ENCODE results near the gene ADAMTS9. TPM values are rescaled to one million over a fixed set of nuclear protein-coding genes. Genes with fewer than 3 reads are reported as not detected.

ADAMTS9 gene
- total and polyA plus RNA-seq, 10 of the 15 experiments (the other 5 are each of a cell fraction or from before 2014, with no cell fraction given) = 0.08 TPM; not detected in 9

GRCh38 chr3:64607032-64607551, 80.7 kb downstream of the ADAMTS9 start:
- DNase-seq (ENCODE audit: low read depth, low spot score) (no peak), FAIRE-seq (no peak), ATAC-seq (no peak)
- Histone ChIP-seq H3K36me3 (ENCODE audit: control insufficient read depth in 2 of 2, insufficient read depth in 2 of 2, low read length in 1 of 2) (no peaks in the 10 kb centered on the region), H2AFZ (ENCODE audit: control insufficient read depth, low read depth, low read length) (no peak overlapping the region), H3K79me2 (ENCODE audit: control insufficient read depth, insufficient read depth, low read length) (no peaks in the 10 kb centered on the region), H4K20me1 (ENCODE audit: control insufficient read depth, insufficient read depth) (no peaks in the 10 kb centered on the region), H3K4me2 (ENCODE audit: control insufficient read depth, insufficient read depth) (no peak overlapping the region), H3K27me3 (replicated peaks in 1 of 2; ENCODE audit: control insufficient read depth in 2 of 2, insufficient read depth in 2 of 2, low read length in 1 of 2) (no peaks in the 10 kb centered on the region), H3K4me1 (ENCODE audit: control insufficient read depth, insufficient read depth, low read length) (no peaks in the 10 kb centered on the region), H3K9ac (ENCODE audit: control insufficient read depth, insufficient read depth, low read length) (no peak overlapping the region), H3K9me3 (replicated peaks; ENCODE audit: control insufficient read depth, insufficient read depth, low read length) (no peaks in the 10 kb centered on the region), H3K27ac (ENCODE audit: control insufficient read depth, insufficient read depth) (no peak overlapping the region), H3K4me3 (no peak overlapping the region)
- 80% methylated on average over 2 of the region's 2 CpGs for WGBS (ENCODE audit: insufficient coverage, insufficient replicate concordance, low lambda C conversion rate, missing lambda C conversion rate)
- in situ Hi-C loops (cut with MboI) = no loop called here
- no TSS peak for BruUV-seq (replicated peaks)
- TF ChIP-seq YBX1 (IDR thresholded peaks at IDR 0.05) (no peak), MYC (IDR thresholded peaks at IDR 0.05; ENCODE audit: insufficient read depth, insufficient read length, insufficient replicate concordance, low read length, severe bottlenecking) (no peak), FOS (IDR thresholded peaks at IDR 0.05; ENCODE audit: borderline replicate concordance, extremely low read depth, insufficient read length) (no peak), FOXK2 (IDR thresholded peaks at IDR 0.05) (no peak), SKIL (IDR thresholded peaks at IDR 0.05; ENCODE audit: low read depth, poor library complexity, severe bottlenecking) (no peak), EZH2 (IDR thresholded peaks at IDR 0.05; ENCODE audit: borderline replicate concordance, control insufficient read depth, low read depth, low read length) (no peak), MLLT1 (IDR thresholded peaks at IDR 0.05) (no peak), POLR2A (IDR thresholded peaks at IDR 0.05; ENCODE audit: low read depth, low read length) (no peak), EED (IDR thresholded peaks at IDR 0.05; ENCODE audit: low read depth) (no peak), CHD2 (IDR thresholded peaks at IDR 0.05; ENCODE audit: borderline replicate concordance, low read depth, low read length) (no peak), ZSCAN29 (IDR thresholded peaks at IDR 0.05) (no peak), SUPT20H (IDR thresholded peaks at IDR 0.05; ENCODE audit: borderline replicate concordance, control insufficient read depth, low read depth, low read length) (no peak), JUNB (IDR thresholded peaks at IDR 0.05) (no peak), IRF3 (IDR thresholded peaks at IDR 0.05) (no peak), CUX1 (IDR thresholded peaks at IDR 0.05; ENCODE audit: insufficient replicate concordance, low read depth, low read length) (no peak)
- ChIA-PET POLR2A (no interaction called here), CTCF (no interaction called here), SMC1A (ENCODE audit: uncharacterized antibody, unreplicated experiment) (interaction anchor here (0.7 kb wide), 1 partner anchor 642 kb away, joined by 3 read pairs; no protein-coding TSS in a partner anchor), RAD21 (ENCODE audit: unreplicated experiment) (no interaction called here)
- intact Hi-C loops (cut with micrococcal nuclease; ENCODE audit: unreplicated experiment) = no loop called here
